ENCODE measurements around the gene PLPPR3.

DNA sequence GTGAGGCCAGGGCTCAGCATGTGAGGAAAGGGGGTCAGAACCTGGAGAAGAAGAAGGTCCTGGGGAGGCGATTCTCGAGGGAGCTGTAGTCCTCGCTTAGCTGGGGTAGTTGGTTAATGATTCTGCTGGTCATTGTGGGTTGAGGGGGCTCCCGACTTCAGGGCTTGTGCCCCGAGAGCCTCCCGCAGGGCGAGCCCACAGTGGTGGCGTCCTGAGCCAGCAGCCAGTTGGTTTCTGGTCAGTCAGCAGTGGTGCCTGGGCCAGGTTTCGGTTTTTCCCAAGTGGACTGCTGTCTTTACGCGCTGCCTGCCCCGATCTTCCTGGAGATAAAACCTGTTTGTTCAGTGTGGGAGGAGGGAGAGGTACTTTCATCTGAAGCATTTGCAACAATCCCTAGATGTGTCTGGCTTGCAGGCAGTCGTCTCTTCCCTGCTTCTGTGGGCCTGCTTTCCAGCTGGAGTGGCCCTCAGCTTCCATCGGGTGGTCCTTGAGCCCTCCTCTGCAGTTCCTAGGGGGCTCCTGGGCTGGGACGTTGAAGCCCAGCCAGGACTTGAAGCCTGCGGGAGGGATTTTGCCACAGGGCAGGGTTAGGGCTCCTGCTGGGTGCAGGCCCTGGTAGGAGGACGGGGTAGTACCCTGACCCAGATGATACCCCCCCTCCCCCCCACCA lies 21.3 kb downstream of the PLPPR3 start:
- TF ChIP-seq, protein P1, sequence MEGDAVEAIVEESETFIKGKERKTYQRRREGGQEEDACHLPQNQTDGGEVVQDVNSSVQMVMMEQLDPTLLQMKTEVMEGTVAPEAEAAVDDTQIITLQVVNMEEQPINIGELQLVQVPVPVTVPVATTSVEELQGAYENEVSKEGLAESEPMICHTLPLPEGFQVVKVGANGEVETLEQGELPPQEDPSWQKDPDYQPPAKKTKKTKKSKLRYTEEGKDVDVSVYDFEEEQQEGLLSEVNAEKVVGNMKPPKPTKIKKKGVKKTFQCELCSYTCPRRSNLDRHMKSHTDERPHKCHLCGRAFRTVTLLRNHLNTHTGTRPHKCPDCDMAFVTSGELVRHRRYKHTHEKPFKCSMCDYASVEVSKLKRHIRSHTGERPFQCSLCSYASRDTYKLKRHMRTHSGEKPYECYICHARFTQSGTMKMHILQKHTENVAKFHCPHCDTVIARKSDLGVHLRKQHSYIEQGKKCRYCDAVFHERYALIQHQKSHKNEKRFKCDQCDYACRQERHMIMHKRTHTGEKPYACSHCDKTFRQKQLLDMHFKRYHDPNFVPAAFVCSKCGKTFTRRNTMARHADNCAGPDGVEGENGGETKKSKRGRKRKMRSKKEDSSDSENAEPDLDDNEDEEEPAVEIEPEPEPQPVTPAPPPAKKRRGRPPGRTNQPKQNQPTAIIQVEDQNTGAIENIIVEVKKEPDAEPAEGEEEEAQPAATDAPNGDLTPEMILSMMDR (conservative IDR thresholded peaks at IDR 0.05): no peak
- TF ChIP-seq EZH2 (IDR thresholded peaks at IDR 0.05; ENCODE audit: low read depth): no peak
